HG02981 (cell line): ENCODE results near the gene SLC22A31.
A peak's percentile ranks its signal among the peaks of the same experiment; 100 is the strongest.

ENCODE experiments used
- ATAC-seq: cut with Tn5 transposase; IDR thresholded peaks from one replicate; pipeline ENCODE4 v1.9.1; 2021; ENCODE audit warnings: mild to moderate bottlenecking, moderate library complexity; ENCODE audit not compliant: unreplicated experiment

Gene SLC22A31

DNA sequence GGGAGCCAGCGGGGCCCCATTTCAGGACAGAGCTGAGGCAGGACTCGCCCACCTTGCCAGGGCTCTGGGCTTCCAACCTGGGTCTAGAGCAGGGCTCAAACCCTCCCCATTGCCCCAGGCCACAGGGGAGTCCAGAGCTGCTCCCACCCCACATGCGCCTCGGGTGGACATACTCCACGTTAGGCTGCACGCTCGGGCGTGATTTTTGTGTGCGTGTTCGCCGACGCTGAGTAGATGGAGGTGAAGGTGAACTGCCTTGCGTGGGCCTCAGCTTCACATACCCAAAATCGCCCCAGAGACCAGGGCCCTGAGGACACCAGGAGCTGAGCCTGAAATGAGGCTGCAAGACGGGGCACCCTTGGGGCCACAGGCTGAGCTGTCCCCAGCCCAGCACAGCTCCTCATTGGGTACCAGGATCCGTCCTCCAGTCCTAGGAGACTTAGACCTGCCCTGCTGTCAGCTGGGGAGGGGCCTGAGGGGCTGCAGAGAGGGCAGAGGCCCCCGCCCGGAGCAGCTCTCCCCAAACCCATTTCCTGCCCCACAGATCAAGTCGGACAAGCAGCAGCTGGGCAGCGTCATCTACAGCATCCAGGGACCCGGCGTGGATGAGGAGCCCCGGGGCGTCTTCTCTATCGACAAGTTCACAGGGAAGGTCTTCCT, 20.6 kb downstream of the SLC22A31 start:
- no peak for ATAC-seq

GRCh38 chr16:89179148-89179484, 21.2 kb downstream of the SLC22A31 start:
- no peak for ATAC-seq

DNA sequence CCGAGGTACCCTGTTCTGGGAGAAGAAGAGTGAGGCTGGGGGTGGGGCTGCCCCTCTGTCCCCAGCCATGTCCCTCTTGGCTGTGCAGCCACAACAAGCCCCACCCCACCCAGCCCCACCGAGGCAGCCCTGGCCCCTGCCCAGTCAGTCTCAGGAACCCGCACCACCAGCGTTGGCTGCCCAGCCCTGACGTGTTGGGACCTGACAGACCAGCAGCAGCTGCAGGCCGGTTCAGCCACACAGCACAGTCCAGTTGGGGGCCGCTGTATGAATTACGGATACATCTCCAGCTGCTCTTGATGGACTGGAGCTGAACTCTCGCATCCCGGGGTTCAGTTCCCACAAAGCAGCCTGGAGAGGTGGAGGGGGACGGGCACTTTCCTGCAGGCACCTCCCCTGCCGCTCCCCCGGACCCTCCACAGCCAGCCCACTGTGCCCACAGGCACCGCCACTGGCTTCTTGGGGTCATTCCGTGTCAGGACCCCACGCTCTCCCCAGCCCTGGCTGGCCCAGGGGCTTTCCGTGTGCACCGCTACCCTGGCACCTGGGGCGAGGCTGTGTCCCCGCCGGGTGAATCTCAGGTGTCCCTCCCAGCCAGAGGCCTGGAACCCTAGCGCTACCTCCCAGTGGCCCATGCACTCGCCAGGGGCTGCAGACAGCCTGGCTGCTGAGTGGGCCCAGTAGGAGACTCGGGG, 21.7 kb downstream of the SLC22A31 start:
- ATAC-seq, result no peak

GRCh38 chr16:89177501-89177900, 22.8 kb downstream of the SLC22A31 start:
- no peak for ATAC-seq

DNA sequence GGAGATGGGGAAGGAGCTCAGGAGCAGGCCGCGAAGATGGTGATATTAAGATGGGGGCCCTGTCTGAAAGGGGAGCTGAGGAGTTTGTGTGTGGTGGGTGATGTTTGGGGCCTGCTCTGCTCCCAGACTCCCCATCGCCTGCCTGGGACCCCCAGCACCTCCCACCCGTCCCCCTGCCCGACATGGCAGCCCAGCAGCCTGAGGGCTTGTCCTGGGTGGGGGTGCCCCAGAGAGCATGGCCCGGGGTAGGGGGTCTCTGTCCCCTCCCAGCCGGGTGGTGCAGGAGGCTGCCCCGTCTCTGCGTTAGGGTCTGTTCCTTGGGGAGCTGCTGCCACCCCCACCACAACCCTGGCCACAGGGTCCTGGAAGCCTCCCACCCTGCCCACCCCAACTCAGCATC, 23.6 kb downstream of the SLC22A31 start:
- no peak for ATAC-seq

DNA sequence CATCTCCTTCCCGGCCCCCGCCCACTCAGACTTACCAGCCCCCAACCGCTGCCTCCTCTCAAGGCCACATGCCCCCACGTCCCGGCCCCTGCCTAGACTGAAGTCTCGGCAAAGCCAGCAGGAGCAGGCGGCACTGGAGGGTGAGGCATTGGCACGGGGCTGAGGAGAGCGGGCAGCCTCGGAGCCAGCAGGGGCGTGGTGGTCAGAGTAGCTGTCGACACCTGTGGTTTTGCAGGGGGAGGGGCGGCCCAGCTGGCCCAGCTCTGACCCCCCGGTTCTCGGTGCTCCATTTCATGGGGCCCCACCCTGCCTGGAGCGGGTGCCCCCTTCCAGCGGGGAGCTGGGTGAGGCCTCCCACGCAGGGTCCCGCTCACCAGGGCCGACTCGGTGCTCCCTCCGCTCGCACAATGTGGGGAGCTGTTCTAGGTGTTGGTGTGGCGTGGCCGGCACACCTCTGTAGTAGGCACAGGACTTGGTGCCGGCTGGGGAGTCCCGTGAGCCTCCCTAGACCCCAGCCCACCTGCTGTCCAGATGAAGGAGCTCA, 24.1 kb downstream of the SLC22A31 start:
- no peak for ATAC-seq

DNA sequence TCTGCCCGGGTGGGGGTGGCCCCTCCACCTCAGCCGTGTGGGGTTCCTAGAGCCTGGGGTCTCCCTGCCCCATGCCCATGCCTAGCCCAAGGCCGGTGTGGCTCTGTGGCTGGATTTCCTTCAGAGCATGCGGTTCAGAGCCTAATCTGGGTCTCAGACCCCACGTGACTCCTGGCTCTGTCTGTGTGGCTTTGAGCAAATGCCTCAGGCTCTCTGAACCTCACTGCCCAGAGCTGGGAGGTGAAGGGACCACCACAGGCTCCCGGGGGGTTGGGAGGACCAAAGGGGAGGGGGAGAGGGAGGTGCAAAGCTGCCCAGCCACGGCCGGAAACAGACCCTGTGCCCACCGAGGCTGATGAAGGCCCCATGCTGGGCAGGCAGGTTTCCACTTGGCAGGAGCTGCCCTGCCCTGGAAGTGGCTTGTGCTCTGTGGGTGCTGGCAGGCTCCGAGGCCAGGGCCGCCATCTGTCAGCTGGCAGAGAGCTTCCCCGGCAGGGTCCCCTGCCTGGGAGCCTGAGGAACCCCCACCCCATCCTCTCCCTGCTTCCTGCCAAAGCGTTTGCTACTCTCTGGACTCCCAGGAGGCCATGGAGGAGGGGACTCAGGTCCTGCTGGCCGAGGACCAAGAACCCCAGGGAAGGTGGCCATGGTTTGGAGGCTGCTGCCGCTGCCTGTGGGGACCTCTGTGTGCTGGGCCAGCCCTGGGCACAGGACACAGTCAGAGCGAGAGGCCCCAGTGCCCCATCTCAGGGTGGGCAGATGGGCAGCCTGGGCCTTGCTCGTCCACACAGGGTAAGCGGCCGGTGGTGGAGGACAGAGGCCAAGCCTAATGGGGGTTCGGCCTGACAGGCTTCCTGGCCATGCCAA, 24.8 kb downstream of the SLC22A31 start:
- no peak for ATAC-seq

DNA sequence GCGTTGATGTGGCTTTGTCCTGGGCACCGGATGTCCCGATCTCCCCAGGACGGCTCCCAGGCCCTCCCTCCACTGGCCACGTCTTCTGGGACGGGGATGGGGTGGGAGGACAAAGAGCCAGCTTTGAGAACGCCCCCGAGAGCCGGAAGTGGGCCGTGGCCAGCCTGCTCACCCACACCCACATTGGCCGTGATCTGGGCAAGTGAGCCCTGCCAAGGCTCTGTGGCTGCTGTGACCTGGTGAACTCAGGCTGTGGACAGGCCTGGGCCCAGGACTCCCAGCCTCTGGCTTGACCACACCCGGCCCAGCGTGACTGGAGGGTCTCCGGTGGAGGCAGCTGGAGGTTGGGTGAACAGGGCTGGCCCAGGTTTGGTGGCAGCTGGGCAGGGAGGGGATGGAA, 25.5 kb downstream of the SLC22A31 start:
- no peak for ATAC-seq

DNA sequence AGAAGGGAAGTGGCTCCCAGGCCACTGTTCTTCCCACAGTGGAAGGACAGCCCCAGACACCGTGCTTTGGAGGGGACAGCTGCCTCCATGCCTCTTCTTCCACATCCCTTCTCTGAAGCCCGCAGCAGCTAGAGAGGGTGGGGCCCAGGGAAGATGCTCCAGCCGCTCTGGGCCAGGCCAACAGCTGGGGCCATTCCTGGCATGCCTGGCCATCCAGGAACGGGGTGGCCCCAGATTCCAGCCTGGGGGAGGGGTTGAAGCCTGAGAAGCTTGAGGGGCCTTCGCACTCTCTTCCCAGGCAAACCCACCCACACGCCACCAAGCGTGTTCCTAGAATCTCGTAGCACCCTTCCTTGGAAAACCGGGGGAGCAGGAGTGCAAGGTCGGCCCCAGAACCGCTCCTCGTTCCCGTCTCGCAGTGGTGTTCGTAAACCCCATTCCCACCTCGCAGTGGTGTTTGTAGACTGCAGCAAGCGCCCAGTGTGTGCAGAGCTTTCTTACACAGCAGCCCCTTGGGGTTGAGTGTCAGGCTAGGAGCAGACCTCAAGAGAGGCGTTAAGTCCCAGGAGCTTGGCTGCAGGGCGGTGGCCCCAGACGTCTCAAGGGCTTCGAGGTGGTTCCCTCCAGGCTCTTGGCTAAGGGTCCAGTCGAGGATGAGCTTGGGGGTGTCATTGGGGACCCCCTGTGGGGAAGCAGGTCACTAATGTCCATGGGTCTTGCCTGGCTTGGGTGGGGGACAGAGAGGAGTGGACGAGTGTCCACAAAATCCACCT, 26.1 kb downstream of the SLC22A31 start:
- ATAC-seq, result no peak

- ATAC-seq, result no peak
These were observed 27.0 kb downstream of the SLC22A31 start for GRCh38 chr16:89173174-89173921.

- no peak for ATAC-seq
These were observed 27.7 kb downstream of the SLC22A31 start for GRCh38 chr16:89172528-89173173.

GRCh38 chr16:89172171-89172527, 28.2 kb downstream of the SLC22A31 start:
- ATAC-seq, result no peak

DNA sequence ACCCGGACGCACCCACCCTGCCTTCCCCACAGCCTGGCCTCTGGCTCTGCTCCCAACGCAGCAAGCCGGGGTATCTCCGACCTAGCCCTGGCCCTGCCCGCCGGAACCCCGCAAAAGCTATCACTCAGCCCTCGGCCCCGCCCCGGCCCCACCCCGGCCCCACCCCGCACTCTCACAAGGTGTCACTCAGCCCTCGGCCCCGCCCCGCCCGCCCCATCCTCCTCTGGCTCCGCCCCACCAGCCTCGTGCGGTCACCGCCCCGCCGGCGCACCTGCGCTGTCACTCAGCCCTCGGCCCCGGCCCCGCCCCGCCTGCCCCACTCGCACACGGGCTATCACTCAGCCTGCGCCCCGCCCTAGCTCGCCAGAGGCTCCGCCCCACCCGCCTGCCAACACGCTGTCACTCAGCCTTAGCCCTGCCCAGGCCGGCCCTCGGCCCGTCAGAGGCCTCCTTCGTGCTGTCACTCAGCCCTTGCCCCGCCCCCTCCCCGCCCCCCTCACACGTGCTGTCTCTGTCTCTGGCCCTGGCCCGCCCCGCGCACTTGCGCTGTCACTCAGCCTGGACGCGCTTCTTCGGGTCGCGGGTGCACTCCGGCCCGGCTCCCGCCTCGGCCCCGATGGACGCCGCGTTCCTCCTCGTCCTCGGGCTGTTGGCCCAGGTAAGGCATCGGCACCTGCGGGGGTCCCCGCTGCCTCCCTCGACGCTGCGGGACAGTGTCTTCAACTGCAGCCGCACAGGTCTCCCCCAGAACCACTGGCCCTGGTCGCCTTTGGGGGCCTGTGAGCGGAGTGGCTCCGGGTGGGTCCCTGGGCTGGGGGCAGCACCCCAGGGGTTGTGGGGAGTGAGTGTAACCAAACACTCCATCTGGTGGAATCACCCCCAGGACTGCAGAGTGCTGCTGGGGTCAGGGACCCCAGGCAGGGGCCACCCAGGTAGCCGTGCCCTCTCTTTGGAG, 28.8 kb downstream of the SLC22A31 start, which contains the start of gene CDH15:
TSS of gene CDH15 (plus strand) at position 533 of the 955 bp plus-strand sequence. CDS start at position 617, 84 bp downstream.
- peak; percentile 85 for ATAC-seq

DNA sequence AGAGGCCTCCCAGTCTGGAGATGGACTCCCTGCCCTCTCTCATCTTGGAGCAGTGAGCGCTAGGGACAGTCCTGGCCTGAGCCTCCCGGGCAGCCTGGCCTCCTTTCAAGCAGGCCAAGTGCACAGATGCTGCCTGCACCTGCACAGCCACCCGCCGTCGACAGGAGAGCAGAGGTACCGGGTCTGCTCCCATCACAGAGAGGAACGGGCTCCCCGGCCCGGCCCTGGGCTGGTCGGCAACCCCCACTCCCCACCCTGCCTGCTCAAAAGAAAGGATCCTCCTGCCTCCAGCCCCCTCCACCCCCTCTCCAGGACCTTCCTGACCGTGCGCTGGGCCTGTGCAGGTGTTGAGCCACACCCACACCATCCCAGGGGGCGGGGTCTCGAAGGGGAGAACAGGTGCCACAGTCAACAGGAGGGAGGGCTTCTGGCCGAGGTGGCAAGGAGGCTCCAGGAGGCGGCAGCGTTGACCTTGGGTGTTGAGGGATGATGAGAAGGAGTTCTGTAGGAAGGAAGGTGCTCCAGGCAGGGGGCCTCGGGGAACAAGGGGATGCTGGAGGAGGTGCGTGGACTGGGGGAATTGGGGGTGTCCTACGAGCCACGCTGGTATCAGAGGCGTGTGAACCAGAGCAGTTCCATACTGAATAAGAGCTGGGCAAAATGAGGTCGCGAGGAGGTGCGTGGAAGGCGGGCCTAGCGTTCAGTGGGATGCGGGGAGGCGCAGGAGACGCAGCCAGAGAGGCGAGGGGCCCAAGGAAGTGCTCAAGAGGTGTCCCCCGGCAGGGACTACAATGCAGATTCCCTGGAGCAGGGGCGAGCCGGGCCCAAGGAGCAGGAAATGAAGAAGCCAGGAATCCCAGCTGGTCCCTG, 29.8 kb downstream of the SLC22A31 start:
- no peak for ATAC-seq

DNA sequence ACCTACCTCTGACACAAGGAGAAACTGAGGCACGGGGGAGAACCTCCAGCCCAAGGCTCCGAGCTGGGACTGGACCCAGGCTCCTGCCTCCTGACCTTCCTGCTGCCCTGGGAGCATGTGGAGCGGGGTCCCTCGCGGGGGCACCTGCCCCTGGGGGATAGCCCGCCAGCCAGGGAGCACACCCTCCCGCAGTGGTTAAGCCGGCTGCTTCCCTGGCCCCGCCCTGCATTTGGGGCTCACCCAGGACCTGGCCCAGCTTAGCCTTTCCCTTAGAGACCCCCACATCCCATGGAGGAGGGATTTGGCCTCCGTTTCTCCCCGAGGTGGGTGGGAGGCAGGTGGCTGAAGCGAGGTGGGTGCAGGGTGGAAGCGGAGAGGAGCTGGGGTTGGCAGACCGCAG, 30.6 kb downstream of the SLC22A31 start:
- no peak for ATAC-seq

DNA sequence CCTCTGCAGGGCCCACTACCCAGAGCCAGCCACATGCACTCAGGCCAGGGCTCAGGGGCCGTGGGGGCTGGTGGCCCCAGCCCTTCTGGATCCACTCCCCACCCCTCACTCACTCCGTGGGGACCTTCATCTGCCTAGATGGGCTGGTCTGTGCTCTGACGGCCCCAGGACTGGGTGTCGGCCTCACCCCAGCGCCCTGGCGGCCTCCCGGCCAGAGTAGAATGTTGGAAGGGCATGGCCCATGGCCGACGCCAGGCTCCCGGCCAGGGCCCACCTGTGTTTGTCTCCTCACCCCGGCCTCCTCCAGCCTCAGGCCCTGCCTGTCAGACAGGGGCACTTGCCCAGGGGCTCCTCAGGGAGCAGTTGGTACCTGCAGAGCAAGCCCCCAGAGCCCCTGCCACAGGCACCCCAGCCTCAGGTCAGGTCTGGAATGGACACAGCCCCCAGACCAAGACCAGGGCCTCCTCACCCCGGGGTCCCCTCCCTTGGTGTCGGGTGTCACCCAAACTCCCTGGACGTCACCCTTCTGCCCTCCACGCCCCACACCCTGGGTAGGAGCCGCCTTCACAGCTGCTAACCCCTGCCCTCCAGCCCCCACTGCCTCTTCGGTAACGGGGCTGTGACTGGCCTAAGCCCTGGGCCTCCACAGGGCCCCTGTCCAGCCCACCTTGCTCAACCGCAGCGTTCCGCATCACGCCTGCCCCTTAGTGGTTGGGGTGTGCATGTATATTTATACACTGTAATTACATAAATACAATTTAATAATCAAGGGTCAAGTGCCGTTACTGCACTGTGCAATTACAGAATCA, 31.8 kb downstream of the SLC22A31 start:
- no peak for ATAC-seq
